Mesendoderm (in vitro differentiated cells): ENCODE data around the gene SYT11.

Experiments
- DNase-seq: peaks from one replicate; pipeline ENCODE4 v3.0.0; 2013
- H2AK5ac ChIP-seq: 2 replicates; pipeline ENCODE4 v1.6.1; 2013; ENCODE audit warnings: low read length, inconsistent platforms
- H2BK120ac ChIP-seq: 2 replicates; pipeline ENCODE4 v1.6.1; 2013; ENCODE audit warnings: low read depth, mild to moderate bottlenecking, low read length, moderate library complexity, mixed read lengths
- H2BK15ac ChIP-seq: replicated peaks from 2 replicates; pipeline ENCODE4 v1.6.1; 2013; ENCODE audit warnings: low read depth, mild to moderate bottlenecking, moderate library complexity
- H2BK5ac ChIP-seq: 2 replicates; pipeline ENCODE4 v1.6.1; 2013; ENCODE audit warnings: low read length, inconsistent platforms
- H3K18ac ChIP-seq: 2 replicates; pipeline ENCODE4 v1.6.1; 2013; ENCODE audit warnings: mild to moderate bottlenecking, low read length, mixed read lengths
- H3K23ac ChIP-seq: one replicate; pipeline ENCODE4 v1.6.1; 2013; ENCODE audit warnings: low read length
- H3K27ac ChIP-seq: 2 replicates; pipeline ENCODE4 v1.5.1; 2013; ENCODE audit warnings: low read depth, mild to moderate bottlenecking, inconsistent platforms, low read length, moderate library complexity
- H3K27me3 ChIP-seq: 2 replicates; pipeline ENCODE4 v1.6.1; 2013; ENCODE audit warnings: low read length, control low read depth, mild to moderate bottlenecking, inconsistent platforms; ENCODE audit not compliant: insufficient read depth, poor library complexity
- H3K36me3 ChIP-seq: 2 replicates; pipeline ENCODE4 v1.6.1; 2013; ENCODE audit warnings: low read length, inconsistent platforms; ENCODE audit not compliant: control insufficient read depth, insufficient read depth
- H3K4ac ChIP-seq: one replicate; pipeline ENCODE4 v1.6.1; 2013; ENCODE audit warnings: low read depth, mild to moderate bottlenecking, low read length, moderate library complexity
- H3K4me1 ChIP-seq: 2 replicates; pipeline ENCODE4 v1.6.1; 2013; ENCODE audit warnings: low read depth, low read length, inconsistent platforms; ENCODE audit not compliant: control insufficient read depth
- H3K4me2 ChIP-seq: 2 replicates; pipeline ENCODE4 v1.6.1; 2013; ENCODE audit warnings: low read length
- H3K4me3 ChIP-seq: 2 replicates; pipeline ENCODE4 v1.5.1; 2013; ENCODE audit warnings: mild to moderate bottlenecking, low read length
- H3K56ac ChIP-seq: one replicate; pipeline ENCODE4 v1.6.1; 2013; ENCODE audit warnings: low read length
- H3K79me1 ChIP-seq: 2 replicates; pipeline ENCODE4 v1.6.1; 2013; ENCODE audit warnings: low read length, inconsistent platforms
- H3K79me2 ChIP-seq: 2 replicates; pipeline ENCODE4 v1.6.1; 2013; ENCODE audit warnings: mild to moderate bottlenecking, low read length; ENCODE audit not compliant: control insufficient read depth, insufficient read depth
- H3K9ac ChIP-seq: 2 replicates; pipeline ENCODE4 v1.6.1; 2013; ENCODE audit warnings: low read length, inconsistent platforms
- H4K5ac ChIP-seq: one replicate; pipeline ENCODE4 v1.6.1; 2013; ENCODE audit warnings: low read length
- H4K8ac ChIP-seq: one replicate; pipeline ENCODE4 v1.6.1; 2013; ENCODE audit warnings: low read depth, mild to moderate bottlenecking, control low read depth, low read length, moderate library complexity
- WGBS: extraction: QIAGEN DNeasy Blood & Tissue Kit; methylation state at CpG from one replicate; pipeline ENCODE4 v1.1.7; 2013; ENCODE audit warnings: low lambda C conversion rate, missing lambda C conversion rate; ENCODE audit not compliant: insufficient coverage; ENCODE audit errors: extremely low coverage; 5-methylcytosine and 5-hydroxymethylcytosine counted together

Gene SYT11

DNA sequence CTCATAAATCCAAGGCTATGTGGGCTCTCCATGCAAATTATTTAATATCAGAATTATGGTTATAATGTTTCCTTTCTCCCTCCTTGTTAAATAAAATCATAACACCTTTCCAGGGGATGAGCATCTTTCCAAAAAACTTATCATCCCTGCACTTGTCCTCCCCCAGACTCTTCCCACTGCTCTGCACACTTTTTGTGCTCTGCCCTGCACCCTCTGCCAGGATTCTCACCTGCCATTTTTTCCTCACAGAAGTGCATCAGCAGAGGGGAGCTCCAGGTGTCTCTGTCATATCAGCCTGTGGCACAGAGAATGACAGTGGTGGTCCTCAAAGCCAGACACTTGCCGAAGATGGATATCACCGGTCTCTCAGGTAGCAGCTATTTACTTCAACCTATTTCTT, 20.9 kb downstream of the SYT11 start:
- Histone ChIP-seq H3K4me2 (no peak overlapping the region), H2AK5ac (no peak overlapping the region), H2BK120ac (no peak overlapping the region), H3K4ac (no peak overlapping the region), H2BK15ac (no peak overlapping the region), H3K27me3 (no peaks in the 10 kb centered on the region), H3K79me1 (no peaks in the 10 kb centered on the region), H3K36me3 (no peaks in the 10 kb centered on the region), H3K56ac (no peak overlapping the region), H3K27ac (no peak overlapping the region), H3K18ac (no peak overlapping the region), H3K23ac (no peak overlapping the region), H2BK5ac (no peak overlapping the region), H3K4me3 (no peak overlapping the region), H4K8ac (no peak overlapping the region), H3K4me1 (no peaks in the 10 kb centered on the region), H3K9ac (no peak overlapping the region), H3K79me2 (no peaks in the 10 kb centered on the region), H4K5ac (no peak overlapping the region)
- no CpG with 5 or more reads among the region's 2 CpGs for WGBS
- no peak for DNase-seq

GRCh38 chr1:155880950-155881349, 21.6 kb downstream of the SYT11 start:
- Histone ChIP-seq H3K23ac (no peak overlapping the region), H2BK5ac (no peak overlapping the region), H2AK5ac (no peak overlapping the region), H3K9ac (no peak overlapping the region), H3K18ac (no peak overlapping the region), H3K4me1 (no peaks in the 10 kb centered on the region), H4K8ac (no peak overlapping the region), H3K4ac (no peak overlapping the region), H2BK120ac (no peak overlapping the region), H3K4me3 (no peak overlapping the region), H3K79me1 (no peaks in the 10 kb centered on the region), H2BK15ac (no peak overlapping the region), H3K4me2 (no peak overlapping the region), H3K27ac (no peak overlapping the region), H3K56ac (no peak overlapping the region), H4K5ac (no peak overlapping the region), H3K36me3 (no peaks in the 10 kb centered on the region), H3K79me2 (no peaks in the 10 kb centered on the region), H3K27me3 (no peaks in the 10 kb centered on the region)
- WGBS = no CpG with 5 or more reads among the region's 6 CpGs
- no peak for DNase-seq

DNA sequence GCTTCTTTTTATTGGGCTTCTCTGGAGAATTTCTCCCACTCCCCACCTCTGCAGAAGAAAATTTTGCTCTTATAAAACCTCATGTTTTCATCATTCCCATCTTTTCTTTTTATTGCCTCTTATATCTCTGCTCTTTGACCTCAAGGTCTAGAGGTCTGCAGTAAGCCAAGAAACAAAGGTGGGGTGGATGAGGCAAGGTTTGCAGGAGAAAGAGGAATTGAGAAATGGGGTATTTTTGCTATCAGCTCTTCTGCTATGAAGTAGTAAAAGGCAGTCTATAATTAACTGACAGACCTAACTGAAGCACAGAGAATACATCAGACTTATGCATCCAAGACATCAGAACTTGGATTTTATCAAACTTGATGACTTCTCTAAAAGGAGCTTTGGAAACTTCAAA, 22.9 kb downstream of the SYT11 start:
- Histone ChIP-seq H3K27ac (no peak overlapping the region), H3K4me3 (no peak overlapping the region), H2AK5ac (no peak overlapping the region), H3K9ac (no peak overlapping the region), H3K18ac (no peak overlapping the region), H4K5ac (no peak overlapping the region), H3K79me2 (no peaks in the 10 kb centered on the region), H2BK120ac (no peak overlapping the region), H2BK15ac (no peak overlapping the region), H3K27me3 (no peaks in the 10 kb centered on the region), H3K79me1 (no peaks in the 10 kb centered on the region), H3K4me1 (no peaks in the 10 kb centered on the region), H3K4me2 (no peak overlapping the region), H4K8ac (no peak overlapping the region), H3K56ac (no peak overlapping the region), H3K36me3 (no peaks in the 10 kb centered on the region), H3K23ac (no peak overlapping the region), H2BK5ac (no peak overlapping the region), H3K4ac (no peak overlapping the region)
- DNase-seq = no peak

DNA sequence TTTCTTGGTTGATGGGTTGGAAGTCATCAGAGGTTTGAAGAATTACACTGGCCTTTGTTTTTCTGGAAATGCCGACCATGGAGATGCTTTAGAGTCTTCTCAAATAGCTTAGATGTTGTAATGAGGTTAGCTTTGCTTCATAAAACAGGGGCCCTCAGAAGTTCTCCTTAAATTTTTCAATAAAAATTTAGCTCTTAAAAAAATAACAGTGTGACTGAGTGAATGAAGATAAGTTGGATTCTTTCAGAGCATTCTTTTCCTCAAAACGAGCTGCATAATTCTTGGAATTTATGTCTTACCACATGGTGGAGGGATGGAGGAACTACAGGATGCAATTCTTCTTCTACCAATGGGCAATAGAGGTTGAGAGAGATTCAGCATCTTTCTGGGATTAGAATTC, 23.4 kb downstream of the SYT11 start:
- no peak overlapping the region for H2AK5ac ChIP-seq
- H3K4me1 ChIP-seq = no peaks in the 10 kb centered on the region
- no peaks in the 10 kb centered on the region for H3K79me2 ChIP-seq
- no CpG with 5 or more reads among the region's 2 CpGs for WGBS
- H3K9ac ChIP-seq = no peak overlapping the region
- H3K27me3 ChIP-seq = no peaks in the 10 kb centered on the region
- DNase-seq = no peak
- no peaks in the 10 kb centered on the region for H3K36me3 ChIP-seq
- no peak overlapping the region for H4K5ac ChIP-seq
- H3K4ac ChIP-seq = no peak overlapping the region
- H2BK5ac ChIP-seq = no peak overlapping the region
- no peak overlapping the region for H2BK120ac ChIP-seq
- no peak overlapping the region for H3K56ac ChIP-seq
- no peaks in the 10 kb centered on the region for H3K79me1 ChIP-seq
- no peak overlapping the region for H2BK15ac ChIP-seq
- no peak overlapping the region for H3K4me3 ChIP-seq
- no peak overlapping the region for H4K8ac ChIP-seq
- no peak overlapping the region for H3K27ac ChIP-seq
- no peak overlapping the region for H3K23ac ChIP-seq
- no peak overlapping the region for H3K18ac ChIP-seq
- H3K4me2 ChIP-seq = no peak overlapping the region

DNA sequence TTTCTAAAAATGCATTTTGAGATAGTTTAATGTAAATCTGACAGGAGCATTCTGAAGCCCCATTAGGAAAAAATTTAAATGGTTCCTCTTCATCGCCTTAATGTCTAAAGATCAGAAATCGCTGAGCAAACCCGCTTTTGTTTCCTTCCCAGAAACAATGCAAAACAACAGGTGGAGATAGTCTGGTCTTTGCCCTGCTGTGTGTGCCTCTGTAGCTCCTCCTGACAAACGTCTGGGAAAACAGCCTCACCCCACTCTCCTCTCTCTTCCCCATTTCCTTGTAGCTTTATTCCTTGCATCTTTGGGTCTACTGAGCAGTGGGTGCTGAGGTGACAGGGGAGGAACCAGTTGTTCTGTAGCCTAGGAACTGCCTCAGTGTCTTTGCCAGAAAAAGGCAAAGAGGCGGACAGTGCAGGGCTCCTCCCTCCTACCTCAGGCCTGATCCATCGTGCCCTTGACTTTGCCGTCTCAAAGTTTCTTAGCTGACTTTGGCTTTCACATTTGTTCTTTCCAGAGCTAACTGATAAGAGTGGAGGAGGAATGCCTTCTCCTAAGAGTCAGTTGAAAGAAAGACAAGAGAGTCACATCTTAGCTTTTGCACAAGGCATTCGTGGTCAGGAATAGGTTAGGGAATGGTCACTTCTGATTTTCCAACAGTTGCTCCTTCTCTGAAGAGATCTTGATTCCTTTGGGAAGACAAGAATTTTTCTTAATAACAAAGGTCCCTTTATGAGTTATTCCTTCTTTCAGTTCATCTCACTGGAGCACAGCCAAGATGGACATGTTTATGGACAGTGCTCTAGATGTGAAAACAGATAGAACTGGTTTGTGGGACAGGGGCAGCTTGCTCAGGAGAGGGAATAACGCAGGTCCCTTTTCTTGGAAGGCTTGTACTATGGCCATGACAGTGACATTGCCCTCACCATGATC, 24.9 kb downstream of the SYT11 start:
- no peak overlapping the region for H3K23ac ChIP-seq
- no peak overlapping the region for H2BK120ac ChIP-seq
- H3K79me1 ChIP-seq = no peaks in the 10 kb centered on the region
- no peak overlapping the region for H4K5ac ChIP-seq
- no peaks in the 10 kb centered on the region for H3K79me2 ChIP-seq
- H3K36me3 ChIP-seq = no peaks in the 10 kb centered on the region
- H3K4me2 ChIP-seq = no peak overlapping the region
- H3K9ac ChIP-seq = no peak overlapping the region
- H2BK15ac ChIP-seq = no peak overlapping the region
- H3K27me3 ChIP-seq = no peaks in the 10 kb centered on the region
- no peak overlapping the region for H2AK5ac ChIP-seq
- no peak overlapping the region for H4K8ac ChIP-seq
- WGBS = no CpG with 5 or more reads among the region's 9 CpGs
- H2BK5ac ChIP-seq = no peak overlapping the region
- H3K4ac ChIP-seq = no peak overlapping the region
- H3K27ac ChIP-seq = no peak overlapping the region
- no peaks in the 10 kb centered on the region for H3K4me1 ChIP-seq
- DNase-seq = no peak
- no peak overlapping the region for H3K56ac ChIP-seq
- H3K4me3 ChIP-seq = no peak overlapping the region
- H3K18ac ChIP-seq = no peak overlapping the region

GRCh38 chr1:155884982-155885381, 25.6 kb downstream of the SYT11 start:
- Histone ChIP-seq H3K4me3 (no peak overlapping the region), H2BK5ac (no peak overlapping the region), H2BK15ac (no peak overlapping the region), H3K4me1 (no peaks in the 10 kb centered on the region), H2AK5ac (no peak overlapping the region), H3K23ac (no peak overlapping the region), H3K18ac (no peak overlapping the region), H3K79me2 (no peaks in the 10 kb centered on the region), H2BK120ac (no peak overlapping the region), H3K9ac (no peak overlapping the region), H3K4me2 (no peak overlapping the region), H3K36me3 (no peaks in the 10 kb centered on the region), H3K4ac (no peak overlapping the region), H3K27ac (no peak overlapping the region), H3K27me3 (no peaks in the 10 kb centered on the region), H3K79me1 (no peaks in the 10 kb centered on the region), H3K56ac (no peak overlapping the region), H4K5ac (no peak overlapping the region), H4K8ac (no peak overlapping the region)
- no peak for DNase-seq
